Spleen (tissue), 7 donors: ENCODE measurements around the gene TM4SF18.

Experiments used
- POLR2A ChIP-seq, 3 donors: fragments of 450-650 bp; IDR thresholded peaks; one replicate each; pipeline ENCODE4 v1.5.1; 2017; ENCODE audit warnings: antibody characterized with exemption in 3 of 3, mild to moderate bottlenecking in 1 of 3
- POLR2AphosphoS5 ChIP-seq, 3 donors: sonication (generic); formaldehyde crosslinking; IDR thresholded peaks; one replicate each; pipeline ENCODE4 v1.5.1; 2017; ENCODE audit warnings: antibody characterized with exemption in 3 of 3
- TF ChIP-seq, protein P1 (sequence below), 11 experiments: fragments of 200-600 bp in 7 of 11; fragments of 450-650 bp in 4 of 11; sonication (generic) in 4 of 11; IDR thresholded peaks in 8 of 11; conservative IDR thresholded peaks in 3 of 11; 1 replicate in 7 of 11; 2 replicates in 4 of 11; pipeline versions ENCODE4 v1.4.0 to v1.8.0; 2016 to 2021; ENCODE audit warnings: antibody characterized with exemption in 11 of 11, inconsistent platforms in 4 of 11, mild to moderate bottlenecking in 1 of 11
- donor health status: DM: no; HTN: no; CAD: no; lungs with moderate emphysema.
- donor health status: DM: no; HTN: no; CAD: no.
- donor health status: DM: no; HTN: no; CAD: no.

DNA sequence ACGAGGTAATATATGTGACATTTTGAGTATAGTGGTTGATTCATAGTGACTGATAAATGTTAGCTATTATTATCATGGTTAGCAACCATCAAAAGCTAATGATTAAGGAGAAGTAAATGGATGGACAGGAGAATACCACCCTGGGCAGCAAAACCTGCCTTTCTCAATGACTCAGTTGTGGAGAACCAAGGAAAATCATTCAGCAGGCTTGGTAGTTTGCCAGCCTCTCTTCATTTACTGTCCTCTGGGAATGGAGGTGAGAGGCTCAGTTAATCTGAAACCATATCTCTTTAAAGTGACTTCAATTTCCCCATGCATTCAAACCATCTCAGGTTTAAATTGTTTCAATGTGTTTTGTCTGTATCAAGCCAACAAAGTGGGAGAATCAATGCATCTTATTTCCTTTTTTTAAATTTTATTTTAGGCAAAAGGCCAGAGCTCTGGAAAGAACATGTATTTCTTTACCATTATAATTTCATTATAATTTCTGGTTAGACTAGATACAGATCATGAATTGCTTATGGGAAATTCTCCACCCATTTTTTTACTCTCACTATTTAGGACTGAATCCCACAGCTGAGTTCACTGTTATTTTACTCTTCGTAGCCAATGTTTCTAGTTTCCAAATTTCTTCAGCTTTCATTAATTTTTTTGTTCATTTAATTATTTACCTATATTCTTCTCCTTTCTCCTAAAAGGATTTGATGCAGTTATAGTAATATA is 2.7 kb downstream of the TM4SF18 start:
- TF ChIP-seq, protein P1, sequence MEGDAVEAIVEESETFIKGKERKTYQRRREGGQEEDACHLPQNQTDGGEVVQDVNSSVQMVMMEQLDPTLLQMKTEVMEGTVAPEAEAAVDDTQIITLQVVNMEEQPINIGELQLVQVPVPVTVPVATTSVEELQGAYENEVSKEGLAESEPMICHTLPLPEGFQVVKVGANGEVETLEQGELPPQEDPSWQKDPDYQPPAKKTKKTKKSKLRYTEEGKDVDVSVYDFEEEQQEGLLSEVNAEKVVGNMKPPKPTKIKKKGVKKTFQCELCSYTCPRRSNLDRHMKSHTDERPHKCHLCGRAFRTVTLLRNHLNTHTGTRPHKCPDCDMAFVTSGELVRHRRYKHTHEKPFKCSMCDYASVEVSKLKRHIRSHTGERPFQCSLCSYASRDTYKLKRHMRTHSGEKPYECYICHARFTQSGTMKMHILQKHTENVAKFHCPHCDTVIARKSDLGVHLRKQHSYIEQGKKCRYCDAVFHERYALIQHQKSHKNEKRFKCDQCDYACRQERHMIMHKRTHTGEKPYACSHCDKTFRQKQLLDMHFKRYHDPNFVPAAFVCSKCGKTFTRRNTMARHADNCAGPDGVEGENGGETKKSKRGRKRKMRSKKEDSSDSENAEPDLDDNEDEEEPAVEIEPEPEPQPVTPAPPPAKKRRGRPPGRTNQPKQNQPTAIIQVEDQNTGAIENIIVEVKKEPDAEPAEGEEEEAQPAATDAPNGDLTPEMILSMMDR (IDR thresholded peaks at IDR 0.05 in 8 of 11, conservative IDR thresholded peaks at IDR 0.05 in 3 of 11) = no peak
- TF ChIP-seq POLR2A (IDR thresholded peaks at IDR 0.05) (no peak), POLR2AphosphoS5 (IDR thresholded peaks at IDR 0.05) (no peak)
